Measurements from ENCODE around the gene IRF2. TPM values are rescaled to one million over a fixed set of nuclear protein-coding genes. Genes with fewer than 3 reads are reported as not detected.

IRF2 gene
- polyA plus RNA-seq, 4 donors, result 23.3 to 38.6 (median 32.7) TPM

DNA sequence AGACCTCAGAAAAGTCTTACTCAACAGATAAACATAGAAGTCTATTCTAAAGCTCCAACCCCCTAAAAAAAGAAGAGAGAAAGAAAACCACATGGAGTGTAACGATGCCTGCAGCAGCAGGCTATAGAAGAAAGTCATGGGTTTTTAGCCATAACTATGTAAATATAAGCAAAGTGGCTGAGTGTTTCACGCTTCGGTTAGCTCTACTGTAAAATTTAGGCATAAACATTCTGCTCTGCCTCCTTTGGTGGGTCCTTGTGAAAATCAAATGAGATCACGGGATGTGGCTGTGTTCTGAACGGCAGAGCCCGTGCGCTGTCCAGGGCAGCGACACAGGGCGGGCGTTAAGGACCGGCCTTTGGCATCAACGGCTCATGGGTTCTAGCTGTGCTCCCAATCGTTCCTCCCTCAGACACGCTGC lies 78.4 kb downstream of the IRF2 start:
- Histone ChIP-seq H3K36me3 (ENCODE audit: control insufficient read depth in 3 of 3, insufficient read depth in 2 of 3, low read depth in 1 of 3, low read length in 3 of 3) (peaks cover 2 to 70% (median 15%) of the 10 kb centered on the region in 3 donors), H3K4me1 (ENCODE audit: control insufficient read depth in 3 of 3, insufficient read depth in 2 of 3, low read depth in 1 of 3, low read length in 2 of 3) (no peaks in the 10 kb centered on the region), H3K9me3 (ENCODE audit: control insufficient read depth in 2 of 2, insufficient read depth in 1 of 2, low read depth in 1 of 2, low read length in 1 of 2) (peaks cover 0 to 9% of the 10 kb centered on the region in 2 donors), H3K27ac (ENCODE audit: low read depth in 1 of 3, low read length in 2 of 3) (peak overlapping the region in 1 of 3 donors; percentile 60), H3K27me3 (ENCODE audit: control insufficient read depth in 3 of 3, insufficient read depth in 3 of 3, low read length in 3 of 3) (no peaks in the 10 kb centered on the region), H3K4me3 (ENCODE audit: low read depth in 1 of 3, low read length in 3 of 3) (no peak overlapping the region)
- no peak for DNase-seq
- FAIRE-seq, result no peak
- WGBS, 3 donors, result 74 to 96% (median 87%) methylated on average over 14 of the region's 14 CpGs

DNA sequence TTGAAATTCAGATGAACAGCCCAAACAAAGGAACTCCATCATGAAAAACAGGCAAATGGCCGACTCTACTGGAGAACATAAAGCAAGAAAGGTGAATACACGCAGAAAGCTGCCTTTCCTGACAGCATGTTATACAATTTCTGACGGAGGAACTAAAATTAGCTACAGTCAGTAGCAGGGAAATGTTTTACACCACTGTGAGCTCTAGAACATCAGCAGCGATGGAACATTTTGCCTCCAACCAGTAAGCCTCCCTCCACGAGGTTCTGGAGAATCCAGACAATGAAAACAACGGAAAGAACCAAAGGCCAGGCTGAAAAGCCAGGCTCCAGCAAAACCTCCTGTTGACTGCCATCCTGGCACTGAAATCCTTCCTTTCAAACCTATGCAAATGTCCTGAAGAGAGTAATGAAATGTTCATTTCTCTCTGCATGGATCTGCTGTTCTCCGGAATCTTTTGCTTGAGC lies 78.9 kb downstream of the IRF2 start:
- no peak for DNase-seq
- FAIRE-seq, result no peak
- no peaks in the 10 kb centered on the region for H3K27me3 ChIP-seq (ENCODE audit: control insufficient read depth in 3 of 3, insufficient read depth in 3 of 3, low read length in 3 of 3)
- H3K4me3 ChIP-seq (ENCODE audit: low read depth in 1 of 3, low read length in 3 of 3), result no peak overlapping the region
- WGBS, 3 donors, result 74 to 92% (median 89%) methylated on average over 7 of the region's 7 CpGs
- H3K9me3 ChIP-seq (ENCODE audit: control insufficient read depth in 2 of 2, insufficient read depth in 1 of 2, low read depth in 1 of 2, low read length in 1 of 2), result peaks cover 0 to 9% of the 10 kb centered on the region in 2 donors
- peaks cover 2 to 74% (median 15%) of the 10 kb centered on the region in 3 donors for H3K36me3 ChIP-seq (ENCODE audit: control insufficient read depth in 3 of 3, insufficient read depth in 2 of 3, low read depth in 1 of 3, low read length in 3 of 3)
- no peaks in the 10 kb centered on the region for H3K4me1 ChIP-seq (ENCODE audit: control insufficient read depth in 3 of 3, insufficient read depth in 2 of 3, low read depth in 1 of 3, low read length in 2 of 3)
- H3K27ac ChIP-seq (ENCODE audit: low read depth in 1 of 3, low read length in 2 of 3), result peak overlapping the region in 1 of 3 donors; percentile 60

DNA sequence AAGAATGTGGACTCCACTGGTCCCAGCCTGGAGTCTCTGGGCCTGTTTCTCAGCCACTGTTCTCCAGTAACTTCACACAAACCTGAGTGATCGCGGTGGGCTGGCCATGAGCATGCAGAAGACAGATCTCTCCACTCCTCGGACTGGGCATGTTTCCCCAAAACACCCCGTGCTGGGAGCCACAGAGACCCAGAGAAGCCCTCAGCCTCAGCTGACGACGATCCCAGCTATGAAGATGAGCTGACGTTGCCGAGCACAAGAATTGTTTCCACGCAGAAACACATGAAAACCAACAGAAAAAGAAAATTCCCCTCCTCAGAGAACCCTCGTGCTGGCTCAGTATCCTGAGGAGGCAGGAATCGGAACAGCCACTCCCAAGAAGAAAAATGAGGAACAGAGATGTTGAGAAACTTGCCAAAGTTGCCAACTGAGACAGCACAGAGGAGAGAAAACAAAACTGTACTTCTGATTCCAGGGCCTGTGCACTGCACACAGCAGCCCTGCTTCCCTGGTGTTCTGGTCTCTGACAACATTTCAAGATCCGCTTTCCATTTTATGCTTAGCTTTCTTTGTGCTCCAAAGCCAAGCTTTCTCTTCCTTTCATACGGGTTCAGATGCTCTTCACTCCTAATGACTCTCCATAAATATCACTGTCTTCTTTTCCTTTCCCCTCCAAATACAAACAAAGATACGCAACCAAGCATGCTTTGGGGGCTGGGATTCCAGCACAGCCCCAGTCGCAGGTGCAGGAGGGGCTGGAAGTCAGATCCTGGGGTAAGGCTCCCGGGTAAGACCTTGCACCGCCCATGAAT lies 81.4 kb downstream of the IRF2 start:
- Histone ChIP-seq H3K36me3 (ENCODE audit: control insufficient read depth in 3 of 3, insufficient read depth in 2 of 3, low read depth in 1 of 3, low read length in 3 of 3) (peaks cover 2 to 81% (median 22%) of the 10 kb centered on the region in 3 donors), H3K9me3 (ENCODE audit: control insufficient read depth in 2 of 2, insufficient read depth in 1 of 2, low read depth in 1 of 2, low read length in 1 of 2) (peaks cover 0 to 9% of the 10 kb centered on the region in 2 donors), H3K4me3 (ENCODE audit: low read depth in 1 of 3, low read length in 3 of 3) (no peak overlapping the region), H3K27me3 (ENCODE audit: control insufficient read depth in 3 of 3, insufficient read depth in 3 of 3, low read length in 3 of 3) (no peaks in the 10 kb centered on the region), H3K27ac (ENCODE audit: low read depth in 1 of 3, low read length in 2 of 3) (peak overlapping the region in 1 of 3 donors; percentile 6), H3K4me1 (ENCODE audit: control insufficient read depth in 3 of 3, insufficient read depth in 2 of 3, low read depth in 1 of 3, low read length in 2 of 3) (peaks cover 0 to 8% (median 0%) of the 10 kb centered on the region in 3 donors)
- WGBS, 3 donors, result 87 to 94% (median 93%) methylated on average over 17 of the region's 17 CpGs
- DNase-seq (no peak), FAIRE-seq (no peak)

DNA sequence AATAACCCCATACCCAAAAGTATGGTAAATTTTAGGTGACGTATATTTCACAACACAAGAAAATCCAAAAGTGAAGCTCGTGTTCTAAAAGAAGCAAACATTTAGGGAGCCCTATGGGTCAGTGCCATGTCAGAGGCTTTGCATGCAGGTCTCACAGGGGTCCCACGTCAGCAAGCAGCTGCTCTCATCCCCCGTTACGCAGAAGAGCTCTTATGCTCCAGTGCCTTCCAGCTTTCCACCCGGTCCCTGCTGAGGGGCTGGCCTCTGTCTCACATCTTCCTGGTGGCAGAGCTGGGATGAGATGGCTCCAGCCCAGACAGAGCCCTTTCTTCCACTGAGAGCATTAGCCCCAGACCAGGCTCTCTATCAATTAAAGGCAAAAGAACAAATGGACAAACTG lies 82.0 kb downstream of the IRF2 start:
- H3K9me3 ChIP-seq (ENCODE audit: control insufficient read depth in 2 of 2, insufficient read depth in 1 of 2, low read depth in 1 of 2, low read length in 1 of 2), result peaks cover 0 to 9% of the 10 kb centered on the region in 2 donors
- H3K4me1 ChIP-seq (ENCODE audit: control insufficient read depth in 3 of 3, insufficient read depth in 2 of 3, low read depth in 1 of 3, low read length in 2 of 3), result peaks cover 0 to 12% (median 0%) of the 10 kb centered on the region in 3 donors
- H3K27me3 ChIP-seq (ENCODE audit: control insufficient read depth in 3 of 3, insufficient read depth in 3 of 3, low read length in 3 of 3), result no peaks in the 10 kb centered on the region
- DNase-seq (no peak), FAIRE-seq (no peak)
- 89 to 94% (median 93%) methylated on average over 6 of the region's 6 CpGs for WGBS, 3 donors
- H3K36me3 ChIP-seq (ENCODE audit: control insufficient read depth in 3 of 3, insufficient read depth in 2 of 3, low read depth in 1 of 3, low read length in 3 of 3), result peaks cover 2 to 75% (median 22%) of the 10 kb centered on the region in 3 donors
- peak overlapping the region in 1 of 3 donors; percentile 6 for H3K27ac ChIP-seq (ENCODE audit: low read depth in 1 of 3, low read length in 2 of 3)
- no peak overlapping the region for H3K4me3 ChIP-seq (ENCODE audit: low read depth in 1 of 3, low read length in 3 of 3)

DNA sequence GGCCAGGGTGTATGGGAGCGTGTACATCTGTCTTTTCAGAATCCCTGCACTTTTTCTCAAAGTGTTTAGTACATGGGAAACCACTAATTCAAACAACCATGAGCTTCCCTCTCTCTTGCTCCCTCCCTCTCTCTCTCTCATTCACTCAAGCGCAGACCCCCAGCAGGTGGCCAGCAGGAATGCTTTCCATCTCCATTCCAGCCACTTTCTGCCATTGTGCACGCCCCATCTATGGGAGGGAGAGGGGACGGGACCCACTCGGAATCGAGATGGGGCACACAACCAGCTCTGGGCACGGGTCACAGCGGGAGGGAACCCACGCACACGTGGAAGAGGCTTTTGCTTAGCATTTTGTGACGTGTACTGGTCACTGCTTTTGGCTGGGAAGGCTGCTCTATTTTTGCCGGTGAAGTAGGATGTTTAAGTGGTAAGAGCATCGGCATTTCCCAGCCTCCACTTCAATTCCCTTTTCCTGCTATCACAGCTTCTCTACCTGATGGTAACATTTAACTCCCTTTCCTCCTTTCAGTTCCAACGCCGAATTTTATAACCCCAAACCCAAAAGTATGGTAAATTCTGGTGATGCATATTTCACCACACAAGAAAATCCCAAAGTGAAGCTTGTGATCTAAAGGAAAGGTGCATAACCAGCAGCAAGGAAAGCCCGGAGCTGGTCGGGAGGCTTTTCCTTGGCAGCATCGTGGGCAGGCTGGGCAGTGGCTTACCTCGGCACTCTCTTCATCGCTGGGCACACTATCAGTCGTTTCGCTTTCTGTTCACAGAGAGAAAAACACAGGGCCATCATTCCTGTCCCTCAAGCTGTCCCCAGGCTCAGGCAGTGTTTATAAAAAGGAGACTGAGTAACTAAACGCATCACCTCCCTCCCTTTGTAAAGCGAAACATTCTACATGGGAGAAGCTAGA lies 84.1 kb downstream of the IRF2 start:
- H3K27me3 ChIP-seq (ENCODE audit: control insufficient read depth in 3 of 3, insufficient read depth in 3 of 3, low read length in 3 of 3), result no peaks in the 10 kb centered on the region
- H3K4me3 ChIP-seq (ENCODE audit: low read depth in 1 of 3, low read length in 3 of 3), result no peak overlapping the region
- DNase-seq, result no peak
- H3K9me3 ChIP-seq (ENCODE audit: control insufficient read depth in 2 of 2, insufficient read depth in 1 of 2, low read depth in 1 of 2, low read length in 1 of 2), result peaks cover 0 to 9% of the 10 kb centered on the region in 2 donors
- FAIRE-seq, result no peak
- H3K27ac ChIP-seq (ENCODE audit: low read depth in 1 of 3, low read length in 2 of 3), result no peak overlapping the region
- H3K36me3 ChIP-seq (ENCODE audit: control insufficient read depth in 3 of 3, insufficient read depth in 2 of 3, low read depth in 1 of 3, low read length in 3 of 3), result peaks cover 2 to 60% (median 18%) of the 10 kb centered on the region in 3 donors
- WGBS, 3 donors, result 81 to 87% (median 83%) methylated on average over 24 of the region's 24 CpGs
- peaks cover 3 to 32% (median 4%) of the 10 kb centered on the region in 3 donors for H3K4me1 ChIP-seq (ENCODE audit: control insufficient read depth in 3 of 3, insufficient read depth in 2 of 3, low read depth in 1 of 3, low read length in 2 of 3)

DNA sequence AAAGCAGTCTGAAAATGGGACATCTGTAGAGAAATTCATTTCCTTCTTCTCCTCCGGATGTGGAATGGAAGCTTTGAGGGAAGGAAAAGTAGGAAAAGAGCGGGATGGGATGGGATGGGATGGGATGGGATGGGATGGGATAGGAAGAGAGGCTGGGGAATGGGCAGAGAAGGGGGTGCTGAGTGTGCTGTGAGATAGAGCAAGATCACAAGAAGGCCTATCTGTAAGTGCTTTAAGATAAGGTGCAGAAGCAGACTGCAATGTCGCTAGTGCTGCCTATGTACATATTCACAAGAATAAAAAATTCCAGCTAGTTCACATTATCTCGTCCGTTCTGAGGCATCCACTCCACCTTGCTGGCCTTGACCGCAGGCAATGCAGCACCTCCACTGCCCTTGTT lies 86.2 kb downstream of the IRF2 start:
- DNase-seq (no peak), FAIRE-seq (no peak)
- WGBS, 3 donors, result 77 to 88% (median 88%) methylated on average over 6 of the region's 6 CpGs
- Histone ChIP-seq H3K27me3 (ENCODE audit: control insufficient read depth in 3 of 3, insufficient read depth in 3 of 3, low read length in 3 of 3) (no peaks in the 10 kb centered on the region), H3K36me3 (ENCODE audit: control insufficient read depth in 3 of 3, insufficient read depth in 2 of 3, low read depth in 1 of 3, low read length in 3 of 3) (peaks cover 0 to 47% (median 16%) of the 10 kb centered on the region in 3 donors), H3K27ac (ENCODE audit: low read depth in 1 of 3, low read length in 2 of 3) (peak overlapping the region in 1 of 3 donors; percentile 37), H3K9me3 (ENCODE audit: control insufficient read depth in 2 of 2, insufficient read depth in 1 of 2, low read depth in 1 of 2, low read length in 1 of 2) (peaks cover 0 to 9% of the 10 kb centered on the region in 2 donors), H3K4me1 (ENCODE audit: control insufficient read depth in 3 of 3, insufficient read depth in 2 of 3, low read depth in 1 of 3, low read length in 2 of 3) (peaks cover 13 to 53% (median 15%) of the 10 kb centered on the region in 3 donors), H3K4me3 (ENCODE audit: low read depth in 1 of 3, low read length in 3 of 3) (no peak overlapping the region)

DNA sequence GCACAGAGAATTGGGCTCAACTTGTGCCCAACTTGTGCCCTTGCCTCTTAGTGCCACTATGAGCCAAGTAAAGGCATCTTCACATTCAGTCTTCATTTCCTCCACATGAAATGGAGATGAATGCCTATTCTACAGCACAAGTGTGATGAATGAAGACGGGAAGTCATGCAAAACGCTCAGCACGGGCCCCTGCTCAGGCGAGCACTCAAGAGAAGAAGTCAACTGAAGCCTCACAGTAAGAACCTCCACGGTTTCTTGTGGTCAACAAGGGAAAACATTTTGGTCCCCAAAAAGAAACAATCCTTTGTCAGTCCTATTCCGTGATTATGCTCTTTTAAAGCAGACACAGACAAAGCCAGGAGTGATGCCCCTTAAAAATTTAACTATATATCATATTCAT lies 87.0 kb downstream of the IRF2 start:
- Histone ChIP-seq H3K4me3 (ENCODE audit: low read depth in 1 of 3, low read length in 3 of 3) (no peak overlapping the region), H3K9me3 (ENCODE audit: control insufficient read depth in 2 of 2, insufficient read depth in 1 of 2, low read depth in 1 of 2, low read length in 1 of 2) (peaks cover 0 to 7% of the 10 kb centered on the region in 2 donors), H3K27me3 (ENCODE audit: control insufficient read depth in 3 of 3, insufficient read depth in 3 of 3, low read length in 3 of 3) (no peaks in the 10 kb centered on the region), H3K4me1 (ENCODE audit: control insufficient read depth in 3 of 3, insufficient read depth in 2 of 3, low read depth in 1 of 3, low read length in 2 of 3) (peaks cover 16 to 61% (median 18%) of the 10 kb centered on the region in 3 donors), H3K36me3 (ENCODE audit: control insufficient read depth in 3 of 3, insufficient read depth in 2 of 3, low read depth in 1 of 3, low read length in 3 of 3) (peaks cover 0 to 39% (median 15%) of the 10 kb centered on the region in 3 donors), H3K27ac (ENCODE audit: low read depth in 1 of 3, low read length in 2 of 3) (peak overlapping the region; percentile 81 to 93 (median 84))
- DNase-seq (no peak), FAIRE-seq (no peak)
- 72 to 82% (median 82%) methylated on average over 6 of the region's 6 CpGs for WGBS, 3 donors

DNA sequence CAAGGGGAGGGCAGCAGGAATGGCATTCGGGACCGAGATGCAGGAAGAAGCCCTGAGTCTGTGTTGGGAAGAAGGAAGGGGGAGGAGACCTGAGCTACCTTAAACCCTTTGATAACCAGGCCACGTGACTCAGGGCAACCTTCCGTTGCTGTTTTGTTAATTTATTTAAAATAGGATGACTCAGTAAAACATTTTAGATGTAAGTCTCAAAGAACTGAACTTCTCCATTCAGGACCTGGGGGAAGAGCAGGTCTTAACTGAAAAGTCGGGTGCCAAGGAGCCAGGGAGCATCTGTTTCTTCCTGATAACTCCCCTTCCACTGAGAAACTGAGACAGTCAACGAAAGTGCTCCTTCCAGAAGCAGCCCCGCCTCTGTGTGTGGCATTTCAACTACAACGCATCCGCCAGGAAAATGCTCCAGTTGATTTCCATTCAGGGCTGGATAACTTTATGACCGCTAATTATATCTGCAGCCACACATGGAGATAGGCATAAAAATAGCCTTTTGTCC lies 88.0 kb downstream of the IRF2 start:
- peaks cover 0 to under 1% of the 10 kb centered on the region in 2 donors for H3K9me3 ChIP-seq (ENCODE audit: control insufficient read depth in 2 of 2, insufficient read depth in 1 of 2, low read depth in 1 of 2, low read length in 1 of 2)
- peaks cover 0 to 32% (median 11%) of the 10 kb centered on the region in 3 donors for H3K36me3 ChIP-seq (ENCODE audit: control insufficient read depth in 3 of 3, insufficient read depth in 2 of 3, low read depth in 1 of 3, low read length in 3 of 3)
- peak overlapping the region; percentile 81 to 93 (median 84) for H3K27ac ChIP-seq (ENCODE audit: low read depth in 1 of 3, low read length in 2 of 3)
- WGBS, 3 donors, result 16 to 43% (median 30%) methylated on average over 10 of the region's 10 CpGs
- H3K4me3 ChIP-seq (ENCODE audit: low read depth in 1 of 3, low read length in 3 of 3), result no peak overlapping the region
- no peaks in the 10 kb centered on the region for H3K27me3 ChIP-seq (ENCODE audit: control insufficient read depth in 3 of 3, insufficient read depth in 3 of 3, low read length in 3 of 3)
- DNase-seq, result peak; percentile 89 to 95
- peaks cover 21 to 70% (median 22%) of the 10 kb centered on the region in 3 donors for H3K4me1 ChIP-seq (ENCODE audit: control insufficient read depth in 3 of 3, insufficient read depth in 2 of 3, low read depth in 1 of 3, low read length in 2 of 3)
- no peak for FAIRE-seq

Measured in small intestine (tissue), 7 donors.